ENCODE results near the gene LIPM.
A peak's percentile ranks its signal among the peaks of the same experiment; 100 is the strongest.

Gene LIPM

GRCh38 chr10:88802523-88803285 is at the start of gene LIPM:
TSS of gene LIPM (plus strand) at chr10:88802730. CDS start at chr10:88802897, 167 bp downstream.
- no peak for DNase-seq
- in situ Hi-C loops (cut with HindIII; ENCODE audit: low pct_ligation_motif_present, low pct_unique_long_range_greater_than_20kb, low sequenced_read_pairs): no loop called here

- DNase-seq: no peak
- in situ Hi-C loops (cut with HindIII; ENCODE audit: low pct_ligation_motif_present, low pct_unique_long_range_greater_than_20kb, low sequenced_read_pairs): no loop called here
Observed at GRCh38 chr10:88754287-88754686, 48.2 kb upstream of the LIPM start.

GRCh38 chr10:88755753-88756152 is 46.8 kb upstream of the LIPM start:
- in situ Hi-C loops (cut with HindIII; ENCODE audit: low pct_ligation_motif_present, low pct_unique_long_range_greater_than_20kb, low sequenced_read_pairs): no loop called here

GRCh38 chr10:88756660-88757059 is 45.9 kb upstream of the LIPM start:
- no peak for DNase-seq
- in situ Hi-C loops (cut with HindIII; ENCODE audit: low pct_ligation_motif_present, low pct_unique_long_range_greater_than_20kb, low sequenced_read_pairs): no loop called here

More at GRCh38 chr10:88755753-88756152, 46.8 kb upstream of the LIPM start:
- no peak for DNase-seq

GRCh38 chr10:88759366-88760101 is 43.0 kb upstream of the LIPM start, which contains the start of gene LIPN:
TSS of gene LIPN (plus strand) at chr10:88760020. CDS start at chr10:88761406, 1,386 bp downstream.
- in situ Hi-C loops (cut with HindIII; ENCODE audit: low pct_ligation_motif_present, low pct_unique_long_range_greater_than_20kb, low sequenced_read_pairs): no loop called here

GRCh38 chr10:88762906-88763305 is 39.6 kb upstream of the LIPM start:
- in situ Hi-C loops (cut with HindIII; ENCODE audit: low pct_ligation_motif_present, low pct_unique_long_range_greater_than_20kb, low sequenced_read_pairs): no loop called here

More at GRCh38 chr10:88759366-88760101, 43.0 kb upstream of the LIPM start, which contains the start of gene LIPN:
- DNase-seq: no peak

GRCh38 chr10:88763441-88763840 is 39.1 kb upstream of the LIPM start:
- in situ Hi-C loops (cut with HindIII; ENCODE audit: low pct_ligation_motif_present, low pct_unique_long_range_greater_than_20kb, low sequenced_read_pairs): no loop called here
- no peak for DNase-seq

More at GRCh38 chr10:88762906-88763305, 39.6 kb upstream of the LIPM start:
- DNase-seq: no peak

GRCh38 chr10:88764110-88764509 is 38.4 kb upstream of the LIPM start:
- no peak for DNase-seq
- in situ Hi-C loops (cut with HindIII; ENCODE audit: low pct_ligation_motif_present, low pct_unique_long_range_greater_than_20kb, low sequenced_read_pairs): no loop called here

- in situ Hi-C loops (cut with HindIII; ENCODE audit: low pct_ligation_motif_present, low pct_unique_long_range_greater_than_20kb, low sequenced_read_pairs): no loop called here
- no peak for DNase-seq
Observed at GRCh38 chr10:88765816-88766215, 36.7 kb upstream of the LIPM start.

GRCh38 chr10:88769384-88769783 is 33.1 kb upstream of the LIPM start:
- DNase-seq: no peak
- in situ Hi-C loops (cut with HindIII; ENCODE audit: low pct_ligation_motif_present, low pct_unique_long_range_greater_than_20kb, low sequenced_read_pairs): no loop called here

- DNase-seq: no peak
Observed at GRCh38 chr10:88781206-88781605, 21.3 kb upstream of the LIPM start.

GRCh38 chr10:88782222-88782621 is 20.3 kb upstream of the LIPM start:
- DNase-seq: no peak
- in situ Hi-C loops (cut with HindIII; ENCODE audit: low pct_ligation_motif_present, low pct_unique_long_range_greater_than_20kb, low sequenced_read_pairs): no loop called here

More at GRCh38 chr10:88781206-88781605, 21.3 kb upstream of the LIPM start:
- in situ Hi-C loops (cut with HindIII; ENCODE audit: low pct_ligation_motif_present, low pct_unique_long_range_greater_than_20kb, low sequenced_read_pairs): no loop called here

- in situ Hi-C loops (cut with HindIII; ENCODE audit: low pct_ligation_motif_present, low pct_unique_long_range_greater_than_20kb, low sequenced_read_pairs): no loop called here
- DNase-seq: no peak
Observed at GRCh38 chr10:88783724-88784123, 18.8 kb upstream of the LIPM start.

- in situ Hi-C loops (cut with HindIII; ENCODE audit: low pct_ligation_motif_present, low pct_unique_long_range_greater_than_20kb, low sequenced_read_pairs): no loop called here
Observed at GRCh38 chr10:88786032-88786770, 16.3 kb upstream of the LIPM start.

GRCh38 chr10:88787463-88787862 is 15.1 kb upstream of the LIPM start:
- in situ Hi-C loops (cut with HindIII; ENCODE audit: low pct_ligation_motif_present, low pct_unique_long_range_greater_than_20kb, low sequenced_read_pairs): no loop called here
- DNase-seq: no peak

More at GRCh38 chr10:88786032-88786770, 16.3 kb upstream of the LIPM start:
- no peak for DNase-seq

- no peak for DNase-seq
- in situ Hi-C loops (cut with HindIII; ENCODE audit: low pct_ligation_motif_present, low pct_unique_long_range_greater_than_20kb, low sequenced_read_pairs): no loop called here
Observed at GRCh38 chr10:88788924-88789323, 13.6 kb upstream of the LIPM start.

- peak; percentile 55 for DNase-seq
- in situ Hi-C loops (cut with HindIII; ENCODE audit: low pct_ligation_motif_present, low pct_unique_long_range_greater_than_20kb, low sequenced_read_pairs): no loop called here
Observed at GRCh38 chr10:88791924-88792323, 10.6 kb upstream of the LIPM start.

GRCh38 chr10:88792661-88793060 is 9.9 kb upstream of the LIPM start:
- in situ Hi-C loops (cut with HindIII; ENCODE audit: low pct_ligation_motif_present, low pct_unique_long_range_greater_than_20kb, low sequenced_read_pairs): no loop called here

More at GRCh38 chr10:88792661-88793060, 9.9 kb upstream of the LIPM start:
- DNase-seq: no peak

Data from ACHN (cell line).